SK-N-SH (cell line): Measurements from ENCODE around the gene SLAMF6. TPM values are rescaled to one million over a fixed set of nuclear protein-coding genes. Genes with fewer than 3 reads are reported as not detected.
"Not testable (repeated sequence)": the region's sequence is repeated elsewhere in the genome, so short reads cannot be mapped to it uniquely, and the experiment has no call there.

Source experiments
- CTCF ChIA-PET: fragments of 300-600, 350-600 bp; formaldehyde crosslinking; extraction: SDS; loops from one replicate; lab custom pipeline; 2021; lab: Yijun Ruan, JAX
- POLR2A ChIA-PET: fragments of 350-600 bp; sonication (Branson Sonifier 250); formaldehyde crosslinking; extraction: SDS; loops from one replicate; lab custom pipeline; 2020; ENCODE audit warnings: antibody characterized with exemption, inconsistent platforms; lab: Yijun Ruan, JAX
- DNase-seq: peaks from one replicate; pipeline ENCODE4 v3.0.0; 2012
- H2AFZ ChIP-seq: fragments of 200-600 bp; sonication (generic); 2 replicates; pipeline ENCODE4 v1.8.1; 2016; ENCODE audit warnings: antibody characterized with exemption, mild to moderate bottlenecking, low read depth
- H3F3A ChIP-seq: fragments of 200-600 bp; sonication (generic); replicated peaks from 2 replicates; pipeline ENCODE3; 2016; ENCODE audit warnings: antibody characterized with exemption, mild to moderate bottlenecking; ENCODE audit not compliant: insufficient read depth
- H3K27ac ChIP-seq, 2 experiments: fragments of 200-500 bp in 1 of 2; fragments of 200-600 bp in 1 of 2; sonication (Bioruptor generic) in 1 of 2; sonication (generic), shearing (Covaris generic) in 1 of 2; 2 replicates each; pipeline versions ENCODE4 v1.5.1 to v1.6.1; 2014 to 2016; ENCODE audit warnings: low read depth in 2 of 2, inconsistent platforms in 1 of 2, low read length in 1 of 2, mild to moderate bottlenecking in 1 of 2, mixed read lengths in 1 of 2
- H3K27me3 ChIP-seq: fragments of 200-600 bp; sonication (generic), shearing (Covaris generic); 2 replicates; pipeline ENCODE4 v1.6.1; 2016; ENCODE audit warnings: mixed run types; ENCODE audit not compliant: insufficient read depth
- H3K36me3 ChIP-seq, 2 experiments: fragments of 200-500 bp in 1 of 2; fragments of 200-600 bp in 1 of 2; sonication (Bioruptor generic) in 1 of 2; sonication (generic) in 1 of 2; replicated peaks in 1 of 2; 2 replicates each; pipeline versions ENCODE3 to v1.5.1; 2014 to 2016; ENCODE audit warnings: low read length in 1 of 2, mild to moderate bottlenecking in 1 of 2; ENCODE audit not compliant: insufficient read depth in 2 of 2, control insufficient read depth in 1 of 2
- H3K4me1 ChIP-seq, 2 experiments: fragments of 200-500 bp in 1 of 2; fragments of 200-600 bp in 1 of 2; sonication (Bioruptor generic) in 1 of 2; sonication (generic), shearing (Covaris generic) in 1 of 2; 2 replicates each; pipeline versions ENCODE4 v1.5.1 to v1.6.1; 2014 to 2016; ENCODE audit warnings: low read depth in 1 of 2, low read length in 1 of 2, mixed run types in 1 of 2; ENCODE audit not compliant: insufficient read depth in 2 of 2, control insufficient read depth in 1 of 2
- H3K4me2 ChIP-seq: fragments of 200-600 bp; sonication (generic), shearing (Covaris generic); 2 replicates; pipeline ENCODE4 v1.6.1; 2017; ENCODE audit warnings: mixed run types
- H3K4me3 ChIP-seq, 2 experiments: fragments of 200-500 bp in 1 of 2; fragments of 200-600 bp in 1 of 2; sonication (Bioruptor generic) in 1 of 2; sonication (generic), shearing (Covaris generic) in 1 of 2; 2 replicates each; pipeline versions ENCODE4 v1.5.1 to v1.8.1; 2014 to 2016; ENCODE audit warnings: low read depth in 2 of 2, inconsistent platforms in 1 of 2, low read length in 1 of 2, mild to moderate bottlenecking in 1 of 2, mixed read lengths in 1 of 2, moderate library complexity in 1 of 2
- H3K79me2 ChIP-seq: fragments of 200-600 bp; sonication (generic); 2 replicates; pipeline ENCODE4 v1.8.1; 2017; ENCODE audit warnings: mild to moderate bottlenecking; ENCODE audit not compliant: insufficient read depth
- H3K9ac ChIP-seq: fragments of 200-600 bp; sonication (generic); 2 replicates; pipeline ENCODE4 v1.6.1; 2017; ENCODE audit warnings: mixed run types
- H3K9me2 ChIP-seq: fragments of 200-600 bp; sonication (generic); 2 replicates; pipeline ENCODE4 v1.6.1; 2017; ENCODE audit warnings: mixed run types
- H3K9me3 ChIP-seq: fragments of 200-600 bp; sonication (generic); 2 replicates; pipeline ENCODE4 v1.6.1; 2017; ENCODE audit warnings: mixed run types, mild to moderate bottlenecking, moderate library complexity
- H4K20me1 ChIP-seq: fragments of 200-600 bp; sonication (generic); 2 replicates; pipeline ENCODE4 v1.6.1; 2017; ENCODE audit warnings: mild to moderate bottlenecking, mixed run types; ENCODE audit not compliant: insufficient read depth
- EP300 ChIP-seq, 2 experiments: IDR thresholded peaks; 2 replicates each; pipeline versions ENCODE4 v1.4.0 to v1.6.1; 2012; ENCODE audit warnings: borderline replicate concordance in 1 of 2, low read depth in 1 of 2, low read length in 1 of 2
- GABPA ChIP-seq: IDR thresholded peaks from 2 replicates; pipeline ENCODE4 v1.4.0; 2012; ENCODE audit warnings: low read depth, mild to moderate bottlenecking
- NFIC ChIP-seq: IDR thresholded peaks from 2 replicates; pipeline ENCODE4 v1.4.0; 2012; ENCODE audit warnings: borderline replicate concordance
- POLR2AphosphoS5 ChIP-seq: IDR thresholded peaks from 2 replicates; pipeline ENCODE4 v1.6.1; 2012; ENCODE audit warnings: low read depth, low read length
- RXRA ChIP-seq: IDR thresholded peaks from 2 replicates; pipeline ENCODE4 v1.4.0; 2012; ENCODE audit warnings: low read depth, mild to moderate bottlenecking, borderline replicate concordance
- TEAD4 ChIP-seq: IDR thresholded peaks from 2 replicates; pipeline ENCODE4 v1.4.0; 2012; ENCODE audit warnings: mild to moderate bottlenecking, borderline replicate concordance; ENCODE audit not compliant: insufficient read depth
- WGBS: methylation state at CpG from one replicate; pipeline ENCODE4 v1.1.6; 2017; ENCODE audit warnings: low lambda C conversion rate; 5-methylcytosine and 5-hydroxymethylcytosine counted together
- polyA plus RNA-seq, 3 experiments: library from polyadenylated mRNA; depleted of rRNA; stranded (reverse); fragments of >200 nt; gene quantifications; 2 replicates each; pipeline ENCODE4 v1.2.3, GENCODE V29; 2012
- TF ChIP-seq, protein P1 (sequence below): IDR thresholded peaks from 2 replicates; pipeline ENCODE4 v1.4.0; 2012; ENCODE audit warnings: low read depth, borderline replicate concordance
- TF ChIP-seq, protein P2 (sequence below): IDR thresholded peaks from 2 replicates; pipeline ENCODE4 v1.4.0; 2012; ENCODE audit warnings: low read depth
- TF ChIP-seq, protein P3 (sequence below): fragments of 200-600 bp; sonication (generic); IDR thresholded peaks from 2 replicates; pipeline ENCODE4 v1.6.1; 2017; ENCODE audit warnings: antibody characterized with exemption, mild to moderate bottlenecking, moderate library complexity
- TF ChIP-seq, protein P4 (sequence below): fragments of 150-350 bp; IDR thresholded peaks from 2 replicates; pipeline ENCODE4 v1.6.1; 2016; ENCODE audit warnings: mild to moderate bottlenecking, low read depth, low read length
- TF ChIP-seq, protein P5 (sequence below): IDR thresholded peaks from 2 replicates; pipeline ENCODE4 v1.6.1; 2012; ENCODE audit warnings: mild to moderate bottlenecking, low read depth, low read length, moderate library complexity

Gene SLAMF6
- polyA plus RNA-seq, 1 of the 3 experiments (the other 2 are of a cell fraction): not detected

DNA sequence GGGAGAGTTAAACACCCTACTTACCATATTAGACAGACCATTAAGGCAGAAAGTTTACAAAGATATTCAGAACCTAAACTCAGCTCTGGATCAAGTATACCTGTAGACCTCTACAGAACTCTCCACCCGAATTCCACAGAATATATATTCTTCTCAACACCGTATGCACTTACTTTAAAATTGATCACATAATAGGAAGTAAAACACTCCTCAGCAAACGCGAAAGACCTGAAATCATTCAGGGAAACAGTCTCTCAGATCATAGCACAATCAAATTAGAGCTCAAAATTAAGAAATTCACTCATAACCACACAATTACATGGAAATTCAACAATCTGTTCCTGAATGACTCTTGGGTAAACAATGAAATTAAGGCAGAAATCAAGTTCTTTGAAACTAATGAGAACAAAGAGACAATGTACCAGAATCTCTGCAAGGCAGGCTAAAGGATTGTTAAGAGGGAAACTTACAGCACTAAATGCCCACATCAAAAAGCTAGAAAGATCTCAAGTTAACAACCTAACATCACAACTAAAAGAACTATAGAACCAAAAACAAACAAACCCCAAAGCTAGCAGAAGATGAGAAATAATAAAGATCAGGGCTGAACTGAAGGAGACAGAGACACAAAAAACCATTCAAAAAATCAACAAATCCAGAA lies 37.1 kb upstream of the SLAMF6 start:
- POLR2A ChIA-PET: no interaction called here
- CTCF ChIA-PET: interaction anchor here (0.8 kb wide), 1 partner anchor 46 kb away, joined by 3 read pairs; no protein-coding TSS in a partner anchor
- Histone ChIP-seq H3K36me3 (no peaks in the 10 kb centered on the region), H3K4me2 (no peak overlapping the region), H3K4me1 (no peaks in the 10 kb centered on the region), H3K27ac (no peak overlapping the region), H3K27me3 (no peaks in the 10 kb centered on the region), H3K79me2 (no peaks in the 10 kb centered on the region), H3K9ac (no peak overlapping the region), H2AFZ (no peak overlapping the region), H3K4me3 (no peak overlapping the region), H3K9me3 (no peaks in the 10 kb centered on the region), H3F3A (no peaks in the 10 kb centered on the region), H4K20me1 (no peaks in the 10 kb centered on the region), H3K9me2 (no peaks in the 10 kb centered on the region)
- no peak for TF ChIP-seq RXRA
- no peak for TF ChIP-seq POLR2AphosphoS5
- TF ChIP-seq, protein P1, sequence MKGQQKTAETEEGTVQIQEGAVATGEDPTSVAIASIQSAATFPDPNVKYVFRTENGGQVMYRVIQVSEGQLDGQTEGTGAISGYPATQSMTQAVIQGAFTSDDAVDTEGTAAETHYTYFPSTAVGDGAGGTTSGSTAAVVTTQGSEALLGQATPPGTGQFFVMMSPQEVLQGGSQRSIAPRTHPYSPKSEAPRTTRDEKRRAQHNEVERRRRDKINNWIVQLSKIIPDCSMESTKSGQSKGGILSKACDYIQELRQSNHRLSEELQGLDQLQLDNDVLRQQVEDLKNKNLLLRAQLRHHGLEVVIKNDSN: no peak
- TF ChIP-seq, protein P2, sequence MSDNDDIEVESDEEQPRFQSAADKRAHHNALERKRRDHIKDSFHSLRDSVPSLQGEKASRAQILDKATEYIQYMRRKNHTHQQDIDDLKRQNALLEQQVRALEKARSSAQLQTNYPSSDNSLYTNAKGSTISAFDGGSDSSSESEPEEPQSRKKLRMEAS: no peak
- TF ChIP-seq TEAD4: no peak
- no peak for TF ChIP-seq NFIC
- DNase-seq: no peak
- WGBS: 3% methylated on average over 4 of the region's 4 CpGs

DNA sequence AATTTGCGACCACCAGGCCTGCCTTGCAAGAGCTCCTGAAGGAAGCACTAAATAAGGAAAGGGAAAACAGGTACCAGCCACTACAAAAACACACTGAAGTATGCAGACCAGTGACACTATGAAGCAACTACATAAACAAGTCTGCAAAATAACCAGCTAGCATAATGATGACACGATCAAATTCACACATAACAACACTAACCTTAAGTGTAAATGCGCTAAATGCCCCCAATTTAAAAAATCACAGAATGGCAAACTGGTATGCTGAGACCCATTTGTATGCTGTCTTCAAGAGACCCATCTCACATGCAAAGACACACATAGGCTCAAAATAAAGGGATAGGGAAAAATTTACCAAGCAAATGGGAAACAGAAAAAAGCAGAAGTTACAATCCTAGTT lies 36.4 kb upstream of the SLAMF6 start:
- H3K9ac ChIP-seq, H3K27ac ChIP-seq, H3K4me3 ChIP-seq, H4K20me1 ChIP-seq, CTCF ChIA-PET, H3K4me1 ChIP-seq, H3K9me2 ChIP-seq, DNase-seq, H3K27me3 ChIP-seq, H3K9me3 ChIP-seq, H3K36me3 ChIP-seq, H3K4me2 ChIP-seq, POLR2A ChIA-PET, H2AFZ ChIP-seq, H3K79me2 ChIP-seq, H3F3A ChIP-seq: not testable (repeated sequence)
- 4% methylated on average over 3 of the region's 3 CpGs for WGBS

DNA sequence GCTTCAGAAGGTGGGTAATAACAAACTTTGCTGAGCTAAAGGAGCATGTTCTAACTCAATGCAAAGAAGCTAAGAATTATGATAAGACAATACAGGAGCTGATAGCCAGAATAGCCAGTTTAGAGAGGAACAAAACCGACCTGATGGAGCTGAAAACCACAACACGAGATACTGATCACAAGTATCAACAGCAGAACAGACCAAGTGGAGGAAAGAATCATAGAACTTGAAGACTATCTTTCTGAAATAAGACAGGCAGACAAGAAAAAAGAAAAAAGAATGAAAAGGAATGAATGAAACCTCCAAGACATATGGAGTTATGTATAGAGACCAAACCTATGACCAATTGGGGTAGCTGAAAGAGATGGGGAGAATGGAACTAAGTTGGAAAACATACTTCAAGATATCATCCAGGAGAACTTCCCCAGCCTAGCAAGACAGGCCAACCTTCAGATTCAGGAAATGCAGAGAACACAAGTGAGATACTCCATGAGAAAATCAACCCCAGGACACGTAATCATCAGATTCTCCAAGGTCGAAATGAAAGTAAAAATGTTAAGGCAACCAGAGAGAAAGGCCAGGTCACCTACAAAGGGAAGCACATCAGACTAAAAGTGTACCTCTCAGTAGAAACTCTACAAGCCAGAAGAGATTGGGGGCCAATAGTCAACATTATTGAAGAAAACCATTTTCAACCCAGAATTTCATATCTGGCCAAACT lies 35.8 kb upstream of the SLAMF6 start:
- Histone ChIP-seq H3K4me1 (no peaks in the 10 kb centered on the region), H3K9me3 (no peaks in the 10 kb centered on the region), H3K4me3 (no peak overlapping the region), H3K79me2 (no peaks in the 10 kb centered on the region), H3K4me2 (no peak overlapping the region), H3K9ac (no peak overlapping the region), H3K9me2 (no peaks in the 10 kb centered on the region), H4K20me1 (no peaks in the 10 kb centered on the region), H3K27ac (no peak overlapping the region), H3K36me3 (no peaks in the 10 kb centered on the region), H3F3A (no peaks in the 10 kb centered on the region), H3K27me3 (no peaks in the 10 kb centered on the region), H2AFZ (no peak overlapping the region)
- ChIA-PET CTCF (no interaction called here), POLR2A (no interaction called here)
- TF ChIP-seq, protein P3, sequence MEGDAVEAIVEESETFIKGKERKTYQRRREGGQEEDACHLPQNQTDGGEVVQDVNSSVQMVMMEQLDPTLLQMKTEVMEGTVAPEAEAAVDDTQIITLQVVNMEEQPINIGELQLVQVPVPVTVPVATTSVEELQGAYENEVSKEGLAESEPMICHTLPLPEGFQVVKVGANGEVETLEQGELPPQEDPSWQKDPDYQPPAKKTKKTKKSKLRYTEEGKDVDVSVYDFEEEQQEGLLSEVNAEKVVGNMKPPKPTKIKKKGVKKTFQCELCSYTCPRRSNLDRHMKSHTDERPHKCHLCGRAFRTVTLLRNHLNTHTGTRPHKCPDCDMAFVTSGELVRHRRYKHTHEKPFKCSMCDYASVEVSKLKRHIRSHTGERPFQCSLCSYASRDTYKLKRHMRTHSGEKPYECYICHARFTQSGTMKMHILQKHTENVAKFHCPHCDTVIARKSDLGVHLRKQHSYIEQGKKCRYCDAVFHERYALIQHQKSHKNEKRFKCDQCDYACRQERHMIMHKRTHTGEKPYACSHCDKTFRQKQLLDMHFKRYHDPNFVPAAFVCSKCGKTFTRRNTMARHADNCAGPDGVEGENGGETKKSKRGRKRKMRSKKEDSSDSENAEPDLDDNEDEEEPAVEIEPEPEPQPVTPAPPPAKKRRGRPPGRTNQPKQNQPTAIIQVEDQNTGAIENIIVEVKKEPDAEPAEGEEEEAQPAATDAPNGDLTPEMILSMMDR: no peak
- TF ChIP-seq, protein P4, sequence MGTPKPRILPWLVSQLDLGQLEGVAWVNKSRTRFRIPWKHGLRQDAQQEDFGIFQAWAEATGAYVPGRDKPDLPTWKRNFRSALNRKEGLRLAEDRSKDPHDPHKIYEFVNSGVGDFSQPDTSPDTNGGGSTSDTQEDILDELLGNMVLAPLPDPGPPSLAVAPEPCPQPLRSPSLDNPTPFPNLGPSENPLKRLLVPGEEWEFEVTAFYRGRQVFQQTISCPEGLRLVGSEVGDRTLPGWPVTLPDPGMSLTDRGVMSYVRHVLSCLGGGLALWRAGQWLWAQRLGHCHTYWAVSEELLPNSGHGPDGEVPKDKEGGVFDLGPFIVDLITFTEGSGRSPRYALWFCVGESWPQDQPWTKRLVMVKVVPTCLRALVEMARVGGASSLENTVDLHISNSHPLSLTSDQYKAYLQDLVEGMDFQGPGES: no peak
- TF ChIP-seq GABPA: no peak
- TF ChIP-seq, protein P5, sequence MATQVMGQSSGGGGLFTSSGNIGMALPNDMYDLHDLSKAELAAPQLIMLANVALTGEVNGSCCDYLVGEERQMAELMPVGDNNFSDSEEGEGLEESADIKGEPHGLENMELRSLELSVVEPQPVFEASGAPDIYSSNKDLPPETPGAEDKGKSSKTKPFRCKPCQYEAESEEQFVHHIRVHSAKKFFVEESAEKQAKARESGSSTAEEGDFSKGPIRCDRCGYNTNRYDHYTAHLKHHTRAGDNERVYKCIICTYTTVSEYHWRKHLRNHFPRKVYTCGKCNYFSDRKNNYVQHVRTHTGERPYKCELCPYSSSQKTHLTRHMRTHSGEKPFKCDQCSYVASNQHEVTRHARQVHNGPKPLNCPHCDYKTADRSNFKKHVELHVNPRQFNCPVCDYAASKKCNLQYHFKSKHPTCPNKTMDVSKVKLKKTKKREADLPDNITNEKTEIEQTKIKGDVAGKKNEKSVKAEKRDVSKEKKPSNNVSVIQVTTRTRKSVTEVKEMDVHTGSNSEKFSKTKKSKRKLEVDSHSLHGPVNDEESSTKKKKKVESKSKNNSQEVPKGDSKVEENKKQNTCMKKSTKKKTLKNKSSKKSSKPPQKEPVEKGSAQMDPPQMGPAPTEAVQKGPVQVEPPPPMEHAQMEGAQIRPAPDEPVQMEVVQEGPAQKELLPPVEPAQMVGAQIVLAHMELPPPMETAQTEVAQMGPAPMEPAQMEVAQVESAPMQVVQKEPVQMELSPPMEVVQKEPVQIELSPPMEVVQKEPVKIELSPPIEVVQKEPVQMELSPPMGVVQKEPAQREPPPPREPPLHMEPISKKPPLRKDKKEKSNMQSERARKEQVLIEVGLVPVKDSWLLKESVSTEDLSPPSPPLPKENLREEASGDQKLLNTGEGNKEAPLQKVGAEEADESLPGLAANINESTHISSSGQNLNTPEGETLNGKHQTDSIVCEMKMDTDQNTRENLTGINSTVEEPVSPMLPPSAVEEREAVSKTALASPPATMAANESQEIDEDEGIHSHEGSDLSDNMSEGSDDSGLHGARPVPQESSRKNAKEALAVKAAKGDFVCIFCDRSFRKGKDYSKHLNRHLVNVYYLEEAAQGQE: no peak
- TF ChIP-seq EP300 (IDR thresholded peaks at IDR 0.05; ENCODE audit: borderline replicate concordance in 1 of 2, low read depth in 1 of 2, low read length in 1 of 2): no peak
- DNase-seq: no peak
- 6% methylated on average over 4 of the region's 4 CpGs for WGBS
